HG03095 (cell line): ENCODE data around the gene SLC25A14.
"Not testable (repeated sequence)": the region's sequence is repeated elsewhere in the genome, so short reads cannot be mapped to it uniquely, and the experiment has no call there.

Experiments used
- ATAC-seq: cut with Tn5 transposase; IDR thresholded peaks from one replicate; pipeline ENCODE4 v1.9.1; 2021; ENCODE audit warnings: moderate library complexity; ENCODE audit not compliant: unreplicated experiment

The SLC25A14 gene

DNA sequence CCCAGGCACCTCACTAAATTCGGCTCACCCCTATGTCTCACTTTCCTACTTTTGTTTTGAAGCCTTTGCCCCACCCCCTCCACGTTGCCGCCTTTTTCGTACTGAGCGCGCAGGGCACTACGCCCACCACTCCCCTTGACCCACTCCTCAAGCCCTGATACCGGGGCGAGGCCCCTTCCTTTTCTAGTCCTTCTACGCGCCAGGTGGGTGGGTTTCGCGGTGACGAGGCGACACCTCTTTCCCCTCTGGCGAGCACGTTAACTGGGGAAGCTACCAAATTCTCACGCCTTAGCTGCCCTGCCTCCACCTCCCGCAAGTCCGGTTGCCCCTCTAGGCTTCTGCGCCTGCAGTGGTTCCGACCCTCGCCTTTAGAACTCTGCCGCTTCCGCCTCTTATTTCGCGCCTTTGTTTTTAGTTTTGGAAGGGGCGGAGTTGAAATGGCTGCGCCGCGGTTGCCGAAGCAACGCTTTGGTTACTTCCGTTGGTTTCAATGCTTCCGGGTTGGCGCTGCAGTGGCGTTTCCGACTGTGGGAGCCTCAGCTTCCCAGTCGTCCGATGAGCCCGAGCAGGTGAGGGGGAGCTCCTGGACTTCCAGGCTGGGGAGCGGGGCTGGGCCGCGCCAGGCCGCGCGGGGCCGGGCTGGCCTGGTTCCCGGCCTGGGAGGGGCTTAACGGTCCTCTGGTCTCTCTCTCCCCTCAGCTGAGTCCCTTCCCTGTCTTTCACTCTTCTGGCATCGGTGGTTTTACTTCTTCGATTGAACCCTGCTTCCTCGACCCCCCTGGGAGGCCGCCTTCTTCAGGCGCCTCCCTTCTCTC, at the start of gene SLC25A14:
Gene SLC25A14, plus strand, starts transcription at position 512 of the 815 bp plus-strand sequence. CDS start 360 bp downstream, outside the sequence.
- ATAC-seq: peak; percentile 98

GRCh38 chrX:130295519-130296296, 44.0 kb upstream of the SLC25A14 start:
- ATAC-seq: no peak

- no peak for ATAC-seq
These were observed 43.4 kb upstream of the SLC25A14 start for GRCh38 chrX:130296297-130296678.

- no peak for ATAC-seq
These were observed 43.0 kb upstream of the SLC25A14 start for GRCh38 chrX:130296743-130297142.

DNA sequence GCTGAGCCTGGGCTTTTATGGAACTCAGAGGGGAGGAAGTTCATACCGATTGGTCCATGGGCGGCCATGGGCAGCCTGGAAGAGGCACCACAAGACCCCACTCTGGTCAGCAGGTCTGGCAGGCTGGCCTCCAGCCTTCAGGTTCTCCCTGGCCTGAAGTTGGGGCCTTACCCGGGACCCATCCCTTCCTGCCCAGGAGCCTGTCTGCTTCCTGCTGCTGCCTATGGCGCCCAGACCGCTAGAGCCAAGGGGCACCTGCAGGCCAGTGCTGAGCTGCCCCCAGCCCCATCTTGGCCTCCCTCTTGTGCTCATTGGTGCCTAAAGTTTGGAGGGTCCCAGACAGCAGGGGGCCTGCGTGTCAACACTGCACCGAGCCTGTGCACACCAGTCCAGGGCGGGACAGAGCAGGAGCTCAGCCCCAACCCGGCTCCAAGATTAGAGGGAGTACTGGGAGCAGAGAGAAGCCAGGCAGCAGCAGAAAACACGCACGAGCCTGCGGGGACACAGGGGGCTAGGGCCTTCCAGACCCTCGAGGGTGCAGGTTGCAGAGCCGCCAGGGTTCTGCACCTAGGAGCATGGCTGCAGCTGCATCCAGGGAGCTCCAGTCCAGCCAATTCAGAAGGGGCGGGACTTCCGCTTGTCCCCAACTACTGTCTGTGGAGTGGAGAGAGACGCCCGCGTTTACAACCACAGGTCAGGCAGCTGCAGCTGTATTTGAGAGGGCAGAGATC, 40.3 kb upstream of the SLC25A14 start:
- no peak for ATAC-seq

GRCh38 chrX:130300010-130300282, 39.8 kb upstream of the SLC25A14 start:
- no peak for ATAC-seq

- no peak for ATAC-seq
These were observed 38.3 kb upstream of the SLC25A14 start for GRCh38 chrX:130301405-130301804.

- ATAC-seq: no peak
These were observed 37.7 kb upstream of the SLC25A14 start for GRCh38 chrX:130301977-130302376.

DNA sequence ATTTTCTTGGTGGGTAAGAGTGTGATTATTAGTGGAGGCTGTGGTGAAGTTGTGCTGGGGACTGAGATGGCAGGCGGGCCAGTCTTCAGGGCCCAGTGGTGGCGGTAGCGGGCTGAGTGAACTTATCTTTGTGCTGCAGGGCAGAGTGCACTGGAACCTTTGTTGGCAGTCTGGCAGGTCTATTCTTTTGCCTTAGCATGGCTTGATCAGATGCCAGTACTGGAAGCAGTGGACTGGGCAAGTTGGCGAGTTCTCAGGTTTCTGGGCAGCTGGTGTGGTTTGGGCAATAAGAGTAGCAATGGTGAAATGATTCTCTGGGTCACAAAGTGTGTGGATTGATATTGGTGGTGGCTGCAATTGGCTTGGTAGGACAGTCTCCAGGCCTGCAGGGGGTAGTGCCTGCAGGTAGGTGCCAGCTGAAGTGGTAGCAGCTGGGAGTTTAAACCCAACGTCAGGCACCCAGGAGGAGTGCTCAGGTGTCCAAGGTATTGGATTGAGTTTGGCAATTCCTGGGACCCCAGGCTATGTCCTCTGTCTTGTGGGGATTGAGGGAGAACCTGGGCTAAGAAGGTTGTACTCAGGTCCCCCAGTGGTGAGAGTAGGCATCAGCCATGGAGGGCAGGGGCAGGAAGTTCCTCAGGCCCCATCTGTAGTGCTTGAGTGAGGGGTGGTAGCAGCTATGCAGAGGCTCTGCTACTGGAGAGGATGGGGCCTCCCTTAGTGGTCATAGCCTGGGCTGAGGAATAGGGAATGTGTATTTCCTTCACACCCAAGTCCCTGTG, 34.9 kb upstream of the SLC25A14 start:
- no peak for ATAC-seq

DNA sequence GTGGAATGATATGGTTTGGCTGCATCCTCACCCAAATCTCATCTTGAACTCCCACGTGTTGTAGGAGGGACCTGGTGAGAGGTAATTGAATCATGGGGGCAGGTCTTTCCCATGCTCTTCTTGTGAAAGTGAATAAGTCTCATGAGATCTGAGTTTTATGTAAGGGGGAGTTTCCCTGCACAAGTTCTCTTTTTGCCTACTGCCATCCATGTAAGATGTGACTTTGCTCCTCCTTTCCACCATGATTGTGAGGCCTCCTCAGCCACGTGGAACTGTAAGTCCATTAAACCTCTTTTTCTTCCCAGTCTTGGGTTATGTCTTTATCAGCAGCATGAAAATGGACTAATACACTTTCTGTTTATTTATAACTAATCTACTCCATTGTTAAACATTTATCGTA, 19.8 kb upstream of the SLC25A14 start:
- not testable (repeated sequence) for ATAC-seq

DNA sequence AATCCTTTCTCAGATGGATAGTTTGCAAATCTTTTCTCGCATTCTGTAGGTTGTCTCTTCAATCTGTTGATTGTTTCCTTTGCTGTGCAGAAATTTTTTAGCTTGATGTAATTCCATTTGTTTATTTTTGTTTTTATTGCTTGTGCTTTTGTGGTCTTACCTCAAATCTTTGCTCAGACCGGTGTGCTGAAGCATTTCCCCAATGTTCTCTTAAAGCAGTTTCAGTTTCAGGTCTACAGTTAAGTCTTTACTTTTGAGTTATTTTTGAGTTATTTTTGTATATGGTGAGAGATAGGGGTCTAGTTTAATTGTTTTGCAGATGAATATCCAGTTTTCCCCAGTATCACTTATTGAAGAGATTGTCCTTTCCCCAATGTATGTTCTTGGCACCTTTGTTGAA, 18.2 kb upstream of the SLC25A14 start:
- no peak for ATAC-seq

GRCh38 chrX:130330146-130330545, 9.6 kb upstream of the SLC25A14 start:
- no peak for ATAC-seq

GRCh38 chrX:130330706-130331105, 9.0 kb upstream of the SLC25A14 start:
- ATAC-seq: no peak

GRCh38 chrX:130336531-130336930, 3.2 kb upstream of the SLC25A14 start:
- ATAC-seq: no peak

- not testable (repeated sequence) for ATAC-seq
These were observed 850 bp upstream of the SLC25A14 start for GRCh38 chrX:130338869-130339268.

DNA sequence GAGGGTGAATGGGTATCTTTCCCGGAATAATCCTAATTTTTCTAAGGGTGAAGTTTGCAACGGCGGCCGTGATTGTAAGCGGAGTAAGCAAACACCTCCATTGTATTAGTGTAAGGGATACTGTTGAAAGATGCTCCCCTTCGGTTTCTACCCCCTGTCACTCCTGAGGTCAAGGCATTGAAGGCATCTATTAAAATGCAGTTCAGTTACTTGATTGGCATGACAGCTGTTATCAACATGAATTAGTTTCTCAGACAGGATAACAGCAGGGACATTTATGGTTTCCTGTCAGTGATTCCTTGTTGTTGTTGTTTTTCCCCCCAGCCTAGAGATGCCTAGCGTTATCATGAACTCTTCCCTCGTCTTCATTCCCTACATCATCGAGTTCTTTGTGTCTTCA, 552 bp downstream of the SLC25A14 start:
- ATAC-seq: peak; percentile 4

DNA sequence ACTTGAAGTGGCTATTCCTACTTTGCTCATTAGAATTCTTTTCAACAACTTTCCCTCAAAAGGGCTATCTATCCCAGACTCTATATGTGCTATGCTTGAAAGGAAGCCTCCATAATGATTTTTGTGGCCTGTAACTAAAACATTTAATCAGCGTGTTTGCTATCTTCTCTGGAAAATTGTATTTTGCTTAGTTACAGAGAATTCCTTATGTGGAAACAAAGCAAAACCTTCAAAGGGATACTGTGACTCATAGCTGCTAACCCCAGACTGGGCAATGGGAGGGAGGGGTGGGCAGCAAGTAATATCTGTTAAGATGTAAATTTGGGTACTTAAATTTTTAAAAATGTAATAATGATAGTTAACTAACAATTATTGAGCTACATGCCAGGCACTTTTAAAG, 3.7 kb downstream of the SLC25A14 start:
- ATAC-seq: no peak

DNA sequence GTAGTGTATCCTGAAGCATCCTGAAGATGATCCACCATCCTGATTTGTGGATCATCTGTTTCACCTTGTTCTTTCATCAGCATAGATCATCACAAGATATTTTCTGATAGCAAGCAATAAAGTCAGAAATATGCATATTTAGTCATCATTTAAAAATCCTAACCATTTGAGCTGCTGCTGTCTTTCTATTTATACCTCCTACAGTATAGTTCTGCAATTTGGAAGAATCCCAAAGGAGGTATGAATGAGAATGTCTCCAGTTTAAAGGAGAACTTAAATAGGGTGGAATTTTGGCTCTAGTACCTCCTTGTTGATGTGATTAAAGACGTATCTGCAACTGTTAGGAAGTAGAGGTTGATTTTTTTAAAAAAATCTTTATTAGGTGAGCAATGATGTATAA, 7.6 kb downstream of the SLC25A14 start:
- no peak for ATAC-seq

- ATAC-seq: no peak
These were observed 11.8 kb downstream of the SLC25A14 start for GRCh38 chrX:130351567-130351966.

DNA sequence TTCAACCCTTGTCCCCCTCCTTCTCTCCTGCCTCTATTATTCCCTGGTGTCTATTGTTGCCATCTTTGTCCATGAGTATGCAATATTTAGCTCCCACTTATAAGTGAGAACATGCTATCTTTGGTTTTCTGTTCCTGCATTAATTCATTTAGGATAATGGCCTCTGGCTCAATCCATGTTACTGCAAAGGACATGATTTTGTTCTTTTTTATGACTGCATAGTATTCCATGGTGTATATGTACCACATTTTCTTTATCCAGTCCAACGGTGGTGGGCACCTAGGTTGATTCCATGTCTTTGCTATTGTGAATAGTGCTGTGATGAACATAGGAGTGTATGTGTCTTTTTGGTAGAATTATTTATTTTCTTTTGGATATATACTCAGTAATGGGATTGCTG, 12.3 kb downstream of the SLC25A14 start:
- not testable (repeated sequence) for ATAC-seq

DNA sequence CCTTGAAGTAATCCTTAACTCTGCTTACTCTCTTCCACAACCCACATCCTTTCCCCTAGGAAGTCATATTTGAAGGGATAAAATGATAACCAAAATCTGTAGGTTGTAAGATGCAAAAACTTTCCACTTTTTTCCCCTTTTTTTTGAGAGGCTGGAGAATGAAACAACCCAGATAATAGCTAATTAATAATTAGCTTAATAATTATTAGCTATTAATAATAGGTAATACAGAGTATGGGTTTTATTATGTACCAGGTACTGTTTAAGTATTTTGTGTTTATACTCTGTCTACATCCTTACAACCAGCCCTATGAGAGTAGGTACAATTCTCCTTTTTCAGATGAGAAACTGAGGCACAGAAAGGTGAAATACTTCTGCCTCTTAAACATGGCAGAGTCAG, 36.4 kb downstream of the SLC25A14 start:
- no peak for ATAC-seq
